ENCODE measurements around the gene CBX8. TPM values are rescaled to one million over a fixed set of nuclear protein-coding genes. Genes with fewer than 3 reads are reported as not detected.

Gene CBX8
- polyA plus RNA-seq (2011; rRNA removed), result 1.5 and 2.8 TPM in 2 replicates
- 3.5 and 3.8 TPM in 2 replicates for polyA plus RNA-seq (2012; cell fraction: cytosol; rRNA removed)
- polyA plus RNA-seq (2012; cell fraction: nucleus; rRNA removed), result 4.8 and 7.2 TPM in 2 replicates
- polyA plus RNA-seq (2017; fragmentation: RNase III; extraction: RNeasy Plus Mini Kit Qiagen cat#74134 plus additional on column Dnase treatment), result 11.0 to 13.1 TPM (median 11.9 TPM) in 3 replicates
- 2.5 and 2.8 TPM in 2 replicates for polyA minus RNA-seq (2011; rRNA and poly(A)+ RNA removed)

DNA sequence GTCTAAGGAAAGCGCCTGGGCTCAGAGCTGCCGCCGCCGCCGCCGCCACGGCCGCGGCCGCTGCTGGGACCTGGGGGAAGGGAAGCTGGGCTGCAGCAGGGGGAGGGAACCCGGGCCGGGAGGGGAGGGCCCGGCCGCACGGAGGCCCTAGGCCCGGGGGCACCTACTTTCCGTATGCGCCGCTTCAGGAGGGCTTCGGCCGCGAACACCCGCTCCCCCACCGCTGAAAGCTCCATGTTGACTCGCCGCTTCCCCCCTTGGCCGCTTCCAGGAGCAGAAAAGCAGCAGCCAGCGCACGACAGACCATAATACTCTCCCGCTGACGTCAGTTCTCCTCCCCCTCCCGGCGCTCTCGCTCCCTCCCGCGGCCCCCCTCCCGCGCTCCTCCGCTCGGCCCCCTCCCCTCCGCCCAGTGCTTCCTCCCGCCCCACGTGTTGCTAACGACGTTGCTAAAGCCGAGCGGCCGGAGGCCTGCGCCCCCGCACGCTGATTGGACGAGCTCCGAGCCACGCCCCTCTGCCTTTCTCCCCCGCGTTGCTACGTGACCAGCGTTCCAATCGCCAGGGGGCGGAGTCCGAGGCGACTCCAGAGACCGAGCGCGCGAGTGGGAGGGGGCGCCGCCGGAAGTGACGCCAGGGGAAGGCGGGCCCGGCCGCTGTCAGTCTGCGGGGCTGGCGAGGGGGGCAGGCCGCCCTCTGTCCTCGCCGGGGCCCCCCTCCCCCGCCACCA, at the start of gene CBX8:
Gene CBX8 (minus strand): TSS at position 315 of the 729 bp plus-strand sequence. CDS start 79 bp downstream, at position 236.
- Histone ChIP-seq H3K4me3 (peak within 1 kb of the TSS; percentile 73), H3K27ac (peak within 1 kb of the TSS; percentile 97 to 98), H3K4me2 (peak within 1 kb of the TSS; percentile 90), H3K9me3 (no peaks in the 10 kb centered on the region), H3K4me1 (peaks cover 35% of the 10 kb centered on the region)
- DNase-seq (ENCODE audit: low read depth in 1 of 2, low spot score in 1 of 2) (peak; percentile 98 to 100), ATAC-seq (peak; percentile 65 to 75), FAIRE-seq (peak; percentile 46)
- ChIA-PET POLR2A (interaction anchor here (0.6 to 5.1 kb wide), 24 partner anchors 10 to 1408 kb away, joined by 3 to 58 read pairs (median 6); partner anchors contain the start of genes CBX2, CBX4, GAA and RNF213), CTCF (interaction anchor here (0.6 to 39.8 kb wide), 12 partner anchors 18 to 209 kb away, joined by 3 to 1281 read pairs (median 6); partner anchors contain the start of genes CBX2 and CBX4)
- 1% methylated on average over 24 of the region's 79 CpGs for WGBS (ENCODE audit: missing lambda C conversion rate)
- peak in 1 of 2 experiments; percentile 28; a peak in 1 of 5 replicates for TF ChIP-seq EP300 (IDR thresholded peaks at IDR 0.05)
- no peak for TF ChIP-seq POLR2AphosphoS2 (conservative IDR thresholded peaks at IDR 0.05; ENCODE audit: low read length)
- 0 out of 2 replicates have a peak, but pooled peaks have one; percentile 1 for TF ChIP-seq NFE2L2 (conservative IDR thresholded peaks at IDR 0.05; ENCODE audit: low read length)
- no peak for TF ChIP-seq KDM1A (IDR thresholded peaks at IDR 0.05; ENCODE audit: low read depth)
- TF ChIP-seq, protein P1, sequence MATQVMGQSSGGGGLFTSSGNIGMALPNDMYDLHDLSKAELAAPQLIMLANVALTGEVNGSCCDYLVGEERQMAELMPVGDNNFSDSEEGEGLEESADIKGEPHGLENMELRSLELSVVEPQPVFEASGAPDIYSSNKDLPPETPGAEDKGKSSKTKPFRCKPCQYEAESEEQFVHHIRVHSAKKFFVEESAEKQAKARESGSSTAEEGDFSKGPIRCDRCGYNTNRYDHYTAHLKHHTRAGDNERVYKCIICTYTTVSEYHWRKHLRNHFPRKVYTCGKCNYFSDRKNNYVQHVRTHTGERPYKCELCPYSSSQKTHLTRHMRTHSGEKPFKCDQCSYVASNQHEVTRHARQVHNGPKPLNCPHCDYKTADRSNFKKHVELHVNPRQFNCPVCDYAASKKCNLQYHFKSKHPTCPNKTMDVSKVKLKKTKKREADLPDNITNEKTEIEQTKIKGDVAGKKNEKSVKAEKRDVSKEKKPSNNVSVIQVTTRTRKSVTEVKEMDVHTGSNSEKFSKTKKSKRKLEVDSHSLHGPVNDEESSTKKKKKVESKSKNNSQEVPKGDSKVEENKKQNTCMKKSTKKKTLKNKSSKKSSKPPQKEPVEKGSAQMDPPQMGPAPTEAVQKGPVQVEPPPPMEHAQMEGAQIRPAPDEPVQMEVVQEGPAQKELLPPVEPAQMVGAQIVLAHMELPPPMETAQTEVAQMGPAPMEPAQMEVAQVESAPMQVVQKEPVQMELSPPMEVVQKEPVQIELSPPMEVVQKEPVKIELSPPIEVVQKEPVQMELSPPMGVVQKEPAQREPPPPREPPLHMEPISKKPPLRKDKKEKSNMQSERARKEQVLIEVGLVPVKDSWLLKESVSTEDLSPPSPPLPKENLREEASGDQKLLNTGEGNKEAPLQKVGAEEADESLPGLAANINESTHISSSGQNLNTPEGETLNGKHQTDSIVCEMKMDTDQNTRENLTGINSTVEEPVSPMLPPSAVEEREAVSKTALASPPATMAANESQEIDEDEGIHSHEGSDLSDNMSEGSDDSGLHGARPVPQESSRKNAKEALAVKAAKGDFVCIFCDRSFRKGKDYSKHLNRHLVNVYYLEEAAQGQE (IDR thresholded peaks at IDR 0.05), result no peak
- TF ChIP-seq, protein P2, sequence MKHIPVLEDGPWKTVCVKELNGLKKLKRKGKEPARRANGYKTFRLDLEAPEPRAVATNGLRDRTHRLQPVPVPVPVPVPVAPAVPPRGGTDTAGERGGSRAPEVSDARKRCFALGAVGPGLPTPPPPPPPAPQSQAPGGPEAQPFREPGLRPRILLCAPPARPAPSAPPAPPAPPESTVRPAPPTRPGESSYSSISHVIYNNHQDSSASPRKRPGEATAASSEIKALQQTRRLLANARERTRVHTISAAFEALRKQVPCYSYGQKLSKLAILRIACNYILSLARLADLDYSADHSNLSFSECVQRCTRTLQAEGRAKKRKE (CRISPR knock-in tag; IDR thresholded peaks at IDR 0.05; ENCODE audit: low read depth), result no peak
- no peak for TF ChIP-seq RFX5 (IDR thresholded peaks at IDR 0.05)
- TF ChIP-seq TFCP2L1 (CRISPR knock-in tag; IDR thresholded peaks at IDR 0.05), result no peak
- no peak for TF ChIP-seq JUNB (IDR thresholded peaks at IDR 0.05)
- TF ChIP-seq, protein P3, sequence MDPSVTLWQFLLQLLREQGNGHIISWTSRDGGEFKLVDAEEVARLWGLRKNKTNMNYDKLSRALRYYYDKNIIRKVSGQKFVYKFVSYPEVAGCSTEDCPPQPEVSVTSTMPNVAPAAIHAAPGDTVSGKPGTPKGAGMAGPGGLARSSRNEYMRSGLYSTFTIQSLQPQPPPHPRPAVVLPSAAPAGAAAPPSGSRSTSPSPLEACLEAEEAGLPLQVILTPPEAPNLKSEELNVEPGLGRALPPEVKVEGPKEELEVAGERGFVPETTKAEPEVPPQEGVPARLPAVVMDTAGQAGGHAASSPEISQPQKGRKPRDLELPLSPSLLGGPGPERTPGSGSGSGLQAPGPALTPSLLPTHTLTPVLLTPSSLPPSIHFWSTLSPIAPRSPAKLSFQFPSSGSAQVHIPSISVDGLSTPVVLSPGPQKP (IDR thresholded peaks at IDR 0.05; ENCODE audit: low read depth, low read length), result no peak
- peak; percentile 99 for TF ChIP-seq MAZ (IDR thresholded peaks at IDR 0.05; ENCODE audit: borderline replicate concordance, low read depth, low read length)
- no peak for TF ChIP-seq ESRRA (IDR thresholded peaks at IDR 0.05; ENCODE audit: borderline replicate concordance, low read length)
- TF ChIP-seq, protein P4, sequence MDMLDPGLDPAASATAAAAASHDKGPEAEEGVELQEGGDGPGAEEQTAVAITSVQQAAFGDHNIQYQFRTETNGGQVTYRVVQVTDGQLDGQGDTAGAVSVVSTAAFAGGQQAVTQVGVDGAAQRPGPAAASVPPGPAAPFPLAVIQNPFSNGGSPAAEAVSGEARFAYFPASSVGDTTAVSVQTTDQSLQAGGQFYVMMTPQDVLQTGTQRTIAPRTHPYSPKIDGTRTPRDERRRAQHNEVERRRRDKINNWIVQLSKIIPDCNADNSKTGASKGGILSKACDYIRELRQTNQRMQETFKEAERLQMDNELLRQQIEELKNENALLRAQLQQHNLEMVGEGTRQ (IDR thresholded peaks at IDR 0.05), result peak; percentile 84
- no peak; the same call in 1 of the 2 replicates for TF ChIP-seq HDAC2 (IDR thresholded peaks at IDR 0.05)
- no peak for TF ChIP-seq RAD21 (conservative IDR thresholded peaks at IDR 0.05 in 1 of 2, IDR thresholded peaks at IDR 0.05 in 1 of 2)
- TF ChIP-seq HOXA7 (CRISPR knock-in tag; IDR thresholded peaks at IDR 0.05), result no peak
- TF ChIP-seq E2F6 (IDR thresholded peaks at IDR 0.05; ENCODE audit: borderline replicate concordance, low read depth), result 0 out of 2 replicates have a peak, but pooled peaks have one; percentile 29
- no peak for TF ChIP-seq NPAS2 (CRISPR knock-in tag; IDR thresholded peaks at IDR 0.05; ENCODE audit: borderline replicate concordance)
- no peak for TF ChIP-seq MAFK (IDR thresholded peaks at IDR 0.05; ENCODE audit: partially characterized antibody)
- no peak for TF ChIP-seq FOXS1 (CRISPR knock-in tag; IDR thresholded peaks at IDR 0.05)
- no peak for TF ChIP-seq RNF2 (IDR thresholded peaks at IDR 0.05; ENCODE audit: borderline replicate concordance, low read depth)
- TF ChIP-seq FOSB (CRISPR knock-in tag; IDR thresholded peaks at IDR 0.05), result no peak
- no peak for TF ChIP-seq KDM5A (IDR thresholded peaks at IDR 0.05)
- TF ChIP-seq MAX (IDR thresholded peaks at IDR 0.05), result peak; percentile 68
- TF ChIP-seq CEBPB (IDR thresholded peaks at IDR 0.05), result no peak
- TF ChIP-seq PHF8 (IDR thresholded peaks at IDR 0.05; ENCODE audit: borderline replicate concordance, low read depth), result peak; percentile 89
- TF ChIP-seq FOSL2 (IDR thresholded peaks at IDR 0.05), result no peak
- no peak for TF ChIP-seq FOSL2 (CRISPR knock-in tag; IDR thresholded peaks at IDR 0.05)
- peak; percentile 74 for TF ChIP-seq POLR2A (IDR thresholded peaks at IDR 0.05; ENCODE audit: low read length)
- TF ChIP-seq CTCF (IDR thresholded peaks at IDR 0.05), result no peak
